GM18868 (cell line): Measurements from ENCODE around the gene AFM.
A peak's percentile ranks its signal among the peaks of the same experiment; 100 is the strongest.

ENCODE experiments used
- ATAC-seq: cut with Tn5 transposase; IDR thresholded peaks from one replicate; pipeline ENCODE4 v1.9.1; 2021; ENCODE audit warnings: mild to moderate bottlenecking, moderate library complexity; ENCODE audit not compliant: unreplicated experiment

Gene AFM

GRCh38 chr4:73481358-73481757 is at the start of gene AFM:
AFM (plus strand) TSS chr4:73481745; CDS start chr4:73481776, 31 bp downstream.
- no peak for ATAC-seq

- ATAC-seq: no peak
These were observed 49.8 kb upstream of the AFM start for GRCh38 chr4:73431813-73432168.

- no peak for ATAC-seq
These were observed 49.2 kb upstream of the AFM start for GRCh38 chr4:73432169-73433000.

GRCh38 chr4:73433140-73433539 is 48.4 kb upstream of the AFM start:
- no peak for ATAC-seq

GRCh38 chr4:73434311-73434710 is 47.2 kb upstream of the AFM start:
- ATAC-seq: peak; percentile 89

GRCh38 chr4:73435984-73436383 is 45.6 kb upstream of the AFM start, which contains the start of gene AFP:
AFP (plus strand) TSS chr4:73436221; CDS start chr4:73436263, 42 bp downstream.
- ATAC-seq: no peak

- ATAC-seq: no peak
These were observed 44.6 kb upstream of the AFM start for GRCh38 chr4:73436674-73437557.

GRCh38 chr4:73437558-73437956 is 44.0 kb upstream of the AFM start:
- no peak for ATAC-seq

GRCh38 chr4:73438048-73438447 is 43.5 kb upstream of the AFM start:
- ATAC-seq: no peak

- ATAC-seq: no peak
These were observed 42.8 kb upstream of the AFM start for GRCh38 chr4:73438582-73439215.

- no peak for ATAC-seq
These were observed 42.1 kb upstream of the AFM start for GRCh38 chr4:73439445-73439844.

- no peak for ATAC-seq
These were observed 41.6 kb upstream of the AFM start for GRCh38 chr4:73439991-73440390.

GRCh38 chr4:73440653-73441052 is 40.9 kb upstream of the AFM start:
- no peak for ATAC-seq

GRCh38 chr4:73442275-73442674 is 39.3 kb upstream of the AFM start:
- ATAC-seq: no peak

GRCh38 chr4:73443224-73443623 is 38.3 kb upstream of the AFM start:
- ATAC-seq: no peak

GRCh38 chr4:73445383-73446335 is 35.9 kb upstream of the AFM start:
- ATAC-seq: no peak

GRCh38 chr4:73446336-73446938 is 35.1 kb upstream of the AFM start:
- peak; percentile 100 for ATAC-seq

GRCh38 chr4:73447671-73448070 is 33.9 kb upstream of the AFM start:
- no peak for ATAC-seq

- ATAC-seq: no peak
These were observed 32.9 kb upstream of the AFM start for GRCh38 chr4:73448448-73449203.
